MM.1S (cell line): ENCODE measurements around the gene MCUR1.

Source experiments
- CTCF ChIP-seq: fragments of 300-600 bp; sonication (generic); IDR thresholded peaks from 2 replicates; pipeline ENCODE4 v1.5.1; 2016; ENCODE audit warnings: antibody characterized with exemption, low read length, mixed read lengths
- EZH2 ChIP-seq: fragments of 300-600 bp; sonication (generic); optimal IDR thresholded peaks from 2 replicates; pipeline ENCODE3; 2017; ENCODE audit warnings: low read depth, mild to moderate bottlenecking, antibody characterized with exemption, low read length, mixed read lengths
- EZH2phosphoT487 ChIP-seq: fragments of 300-600 bp; sonication (generic); IDR thresholded peaks from 2 replicates; pipeline ENCODE4 v1.6.1; 2018; ENCODE audit warnings: antibody characterized with exemption, low read length

- TF ChIP-seq CTCF (no peak), EZH2 (no peak), EZH2phosphoT487 (no peak)
Measured at GRCh38 chr6:13811627-13812358, 2.6 kb downstream of the MCUR1 start.
